GM21360 (cell line): ENCODE measurements around the gene ACTG1.

Experiments used
- ATAC-seq: cut with Tn5 transposase; IDR thresholded peaks from one replicate; pipeline ENCODE4 v1.9.1; 2021; ENCODE audit warnings: mild to moderate bottlenecking, moderate library complexity; ENCODE audit not compliant: unreplicated experiment

The ACTG1 gene

GRCh38 chr17:81512562-81513371 is at the start of gene ACTG1:
Gene ACTG1 (minus strand): TSS chr17:81512799. CDS start chr17:81512354, 445 bp downstream.
- peak; percentile 30 for ATAC-seq

DNA sequence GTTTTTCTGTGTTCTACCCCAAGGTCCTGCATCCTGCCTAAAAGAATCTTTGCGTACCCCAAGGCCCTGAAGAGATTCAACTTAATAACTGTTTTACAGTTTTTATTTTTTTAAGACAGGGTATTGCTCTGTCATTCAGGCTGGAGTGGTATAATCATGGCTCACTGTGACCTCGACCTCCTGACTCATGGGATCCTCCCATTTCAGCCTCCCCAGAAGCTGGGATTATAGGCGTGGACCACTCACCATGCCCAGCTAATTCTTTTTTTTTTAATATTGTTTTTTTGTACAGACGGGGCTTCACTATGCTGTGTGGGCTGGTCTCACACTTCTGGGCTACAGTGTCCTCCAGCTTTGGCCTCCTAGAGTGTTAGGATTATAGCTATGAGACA is 48.9 kb upstream of the ACTG1 start:
- no peak for ATAC-seq

DNA sequence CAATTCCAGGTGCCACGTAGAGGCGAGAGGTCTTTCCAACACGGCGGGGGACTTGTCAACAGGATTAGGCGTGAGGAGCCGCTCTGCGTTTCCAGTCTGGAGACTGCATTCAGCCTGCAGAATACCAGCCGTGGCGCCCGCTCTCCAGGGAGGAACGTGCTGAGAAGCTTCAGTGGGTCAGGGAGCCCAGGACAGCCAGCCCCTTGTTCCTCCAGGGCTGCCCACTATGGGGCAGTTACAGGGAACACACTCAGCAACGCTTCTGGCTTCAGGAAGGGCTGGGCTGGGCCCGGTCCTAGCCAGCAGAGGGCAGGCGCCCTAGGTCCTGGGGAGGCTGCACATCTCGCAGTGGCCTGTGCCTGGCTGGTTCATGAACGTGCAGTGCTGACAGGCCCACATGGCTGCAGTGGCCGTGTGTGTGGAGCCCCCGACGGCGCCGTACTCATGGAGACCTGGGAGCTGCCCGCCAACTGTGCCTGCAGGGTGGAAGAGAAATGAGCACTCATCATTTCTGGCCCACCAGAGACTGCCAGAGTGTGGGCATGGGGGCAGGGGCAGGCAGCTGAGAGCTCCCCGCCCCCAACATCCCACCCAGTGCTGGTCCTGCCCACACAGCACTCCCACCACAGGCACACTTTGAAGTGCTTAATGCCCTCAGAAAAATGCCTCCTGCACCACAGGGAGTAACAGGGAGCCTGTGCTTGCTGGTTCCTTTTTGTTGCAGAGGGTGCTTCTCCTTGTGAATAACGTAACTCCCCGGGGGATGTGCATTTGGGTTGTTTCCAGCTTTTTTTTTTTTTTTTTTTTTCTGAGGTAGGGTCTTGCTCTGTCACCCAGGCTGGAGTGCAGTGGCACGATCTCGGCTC is 46.6 kb upstream of the ACTG1 start:
- ATAC-seq = no peak

DNA sequence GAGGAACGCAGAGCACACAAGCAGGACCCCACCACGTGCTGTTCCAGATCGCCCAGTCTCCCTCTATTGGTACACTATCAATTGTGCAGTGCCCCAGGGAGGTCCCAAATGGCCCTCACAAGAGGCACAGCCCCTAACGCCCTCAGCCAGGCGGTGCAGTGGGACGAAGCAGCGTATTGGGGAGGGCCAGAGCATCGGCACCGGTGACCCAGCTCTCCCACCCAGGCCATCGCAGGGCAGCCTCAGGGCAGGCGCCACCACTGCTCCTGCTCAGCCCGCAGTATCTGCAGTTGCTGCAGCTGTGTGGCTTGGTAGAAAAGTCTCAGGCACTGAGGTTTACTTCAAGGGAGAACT is 45.5 kb upstream of the ACTG1 start:
- ATAC-seq = no peak

GRCh38 chr17:81557276-81558114 is 44.9 kb upstream of the ACTG1 start:
- ATAC-seq = no peak

DNA sequence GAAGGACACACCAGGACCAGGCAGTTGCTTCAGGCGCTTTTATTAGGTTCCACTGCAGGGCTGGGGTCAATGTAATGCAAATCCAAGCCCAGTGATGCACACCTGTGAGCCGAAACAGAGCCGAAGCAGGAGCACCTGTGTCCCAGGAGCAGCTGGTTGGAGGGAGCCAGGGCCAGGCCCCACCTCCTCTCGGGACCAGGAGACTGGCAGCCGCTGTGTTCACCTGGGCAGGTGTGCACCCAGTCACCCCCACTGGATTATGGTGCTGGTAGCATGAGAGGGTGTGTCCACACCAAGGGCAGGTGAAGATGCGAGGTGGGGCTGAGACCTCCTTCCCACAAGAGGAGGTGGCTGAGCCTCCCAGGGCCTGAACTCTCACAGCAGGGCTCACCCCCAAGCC is 44.3 kb upstream of the ACTG1 start:
- no peak for ATAC-seq

DNA sequence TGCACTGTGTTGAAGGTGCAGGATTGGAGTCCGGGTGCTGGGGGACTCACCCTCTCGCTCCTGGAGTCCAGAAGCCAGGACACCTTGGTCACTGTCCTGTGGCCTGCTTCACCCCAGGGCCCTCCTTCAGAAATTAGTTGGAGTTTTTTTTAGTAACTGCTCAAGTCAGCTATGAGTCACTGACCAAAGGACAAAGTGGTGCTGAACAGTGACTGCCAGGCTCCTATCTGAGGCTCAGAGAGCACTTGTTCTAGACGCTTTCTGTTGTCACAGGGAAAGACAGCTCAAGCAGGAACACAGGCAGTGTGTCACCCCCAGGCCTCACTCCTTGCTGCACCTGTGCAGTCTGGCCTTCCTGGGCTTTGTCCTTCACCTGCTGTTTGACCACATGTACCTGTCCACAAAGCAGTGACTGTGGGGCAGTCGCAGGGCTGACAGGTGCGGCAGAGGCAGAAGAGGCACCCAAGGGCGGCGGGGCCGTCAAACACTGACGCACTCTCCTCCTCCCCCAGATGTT is 43.6 kb upstream of the ACTG1 start:
- ATAC-seq = no peak

GRCh38 chr17:81553616-81554181 is 41.1 kb upstream of the ACTG1 start:
- no peak for ATAC-seq

- no peak for ATAC-seq
Observed at GRCh38 chr17:81553018-81553615, 40.5 kb upstream of the ACTG1 start.

DNA sequence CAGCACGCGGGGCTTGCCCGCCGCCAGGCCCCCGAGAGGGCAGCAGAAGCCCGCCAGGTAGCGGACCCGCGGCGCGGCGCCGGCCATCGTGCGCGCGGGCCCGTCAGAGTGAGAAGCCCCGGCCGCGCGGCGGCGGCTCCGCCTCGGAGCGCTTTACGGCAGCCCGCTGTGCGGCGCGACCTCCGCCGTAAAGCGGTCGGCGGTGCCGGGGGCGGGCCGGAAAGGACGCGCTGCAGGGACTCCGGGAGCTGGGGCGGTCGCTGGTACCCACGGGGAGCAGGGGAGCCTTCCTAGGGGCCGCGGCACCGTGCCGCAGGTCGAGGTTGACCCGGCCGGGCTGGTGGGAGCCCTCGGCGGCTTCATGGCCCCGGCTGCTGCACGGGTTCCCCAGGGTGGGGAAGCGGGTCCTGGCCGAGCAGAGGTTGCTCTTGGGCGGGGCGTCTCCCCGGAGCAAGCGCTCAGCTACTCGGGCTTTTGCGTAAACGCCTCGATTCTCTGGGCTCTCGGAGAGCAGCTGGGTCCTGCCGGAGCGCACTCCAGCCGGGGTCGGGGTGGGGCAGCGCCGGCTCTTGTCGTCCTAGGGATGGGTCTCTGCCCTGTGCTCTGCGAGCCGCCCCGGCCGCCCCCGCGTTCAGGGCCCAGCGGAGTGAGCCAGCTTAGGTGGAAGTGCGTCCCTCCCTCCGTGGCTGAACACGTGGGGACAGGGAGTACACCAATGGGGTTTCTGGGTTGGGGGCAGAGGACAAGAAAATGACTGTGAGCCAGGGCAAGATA is 39.8 kb upstream of the ACTG1 start, which contains the start of gene FAAP100:
Gene FAAP100 (minus strand): TSS at position 110 of the 774 bp plus-strand sequence. CDS start 23 bp downstream, at position 87.
- ATAC-seq = no peak

DNA sequence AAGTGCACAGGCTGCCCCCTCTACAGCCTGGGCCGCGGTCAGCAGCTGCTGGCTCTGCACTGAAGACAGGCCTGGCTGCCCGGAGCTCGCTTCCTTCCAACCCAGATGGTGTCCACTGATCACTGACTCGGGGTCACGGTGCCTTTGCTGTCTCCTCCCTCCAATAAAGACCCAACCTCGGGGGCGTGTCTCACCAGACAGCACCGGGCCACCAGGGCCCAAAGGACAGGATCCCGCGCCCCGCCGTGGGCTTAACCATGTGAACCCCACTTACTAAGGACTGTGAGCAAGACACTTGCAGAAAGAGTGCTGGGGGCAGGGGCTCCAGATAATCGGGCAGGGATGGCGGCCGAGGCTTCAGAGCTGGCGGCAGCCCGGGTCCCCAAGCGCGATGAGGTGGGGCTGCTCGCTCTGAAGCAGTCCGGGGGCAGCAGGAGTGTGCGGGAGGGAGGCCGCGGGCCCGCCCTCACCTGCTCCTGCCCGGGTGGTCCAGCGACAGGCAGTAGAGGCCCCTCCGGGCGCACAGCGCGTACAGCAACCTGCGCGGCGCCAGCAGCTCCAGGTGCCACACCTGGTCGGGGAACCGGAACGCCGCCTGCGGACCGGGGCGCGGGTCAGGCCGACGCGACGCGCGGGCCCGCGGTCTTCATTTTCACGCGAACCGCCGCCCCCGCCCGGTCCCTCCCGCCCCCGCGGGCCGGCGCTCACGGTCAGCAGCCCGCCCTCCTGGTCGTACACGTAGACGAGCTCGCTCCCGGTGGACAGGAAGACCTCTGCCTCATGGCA is 39.1 kb upstream of the ACTG1 start:
- ATAC-seq = no peak

DNA sequence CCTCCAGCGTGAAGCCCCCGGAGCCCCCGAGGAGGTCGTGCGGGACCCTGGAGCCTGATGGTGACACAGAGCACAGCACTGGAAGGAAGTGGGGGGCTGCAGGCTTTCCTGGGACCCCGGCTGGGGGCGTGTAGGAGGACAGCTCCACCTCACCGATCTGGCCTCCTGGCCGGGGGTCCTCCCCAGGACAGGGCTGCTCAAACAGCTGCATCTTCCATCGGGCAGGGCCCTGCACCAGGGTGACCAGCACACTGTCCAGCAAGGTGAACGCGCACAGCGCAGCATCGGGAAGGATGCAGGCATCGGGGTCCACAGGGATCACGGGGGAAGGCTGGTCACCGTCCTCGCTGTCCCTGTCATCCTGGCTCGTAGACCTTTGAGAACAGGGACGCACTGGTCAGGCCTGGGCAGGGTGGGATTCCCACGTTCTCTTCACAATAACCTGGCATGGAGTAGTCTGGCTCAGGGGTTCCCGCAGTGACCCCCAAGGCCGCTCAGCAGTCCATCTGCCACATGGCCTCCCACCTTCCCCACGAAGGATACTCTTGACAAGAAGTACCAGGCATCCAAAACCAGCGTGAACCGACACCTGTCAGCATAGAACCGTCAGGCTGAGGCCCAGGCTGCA is 38.3 kb upstream of the ACTG1 start:
- ATAC-seq = no peak

- no peak for ATAC-seq
Observed at GRCh38 chr17:81550285-81550684, 37.7 kb upstream of the ACTG1 start.

GRCh38 chr17:81549826-81550225 is 37.2 kb upstream of the ACTG1 start:
- ATAC-seq = no peak

GRCh38 chr17:81549031-81549557 is 36.5 kb upstream of the ACTG1 start:
- ATAC-seq = no peak

- no peak for ATAC-seq
Observed at GRCh38 chr17:81547614-81547982, 35.0 kb upstream of the ACTG1 start.

- no peak for ATAC-seq
Observed at GRCh38 chr17:81546906-81547613, 34.5 kb upstream of the ACTG1 start.
